PC-9 (cell line): ENCODE data around the gene IQGAP1. TPM values are rescaled to one million over a fixed set of nuclear protein-coding genes. Genes with fewer than 3 reads are reported as not detected.
"Not testable (repeated sequence)": the region's sequence is repeated elsewhere in the genome, so short reads cannot be mapped to it uniquely, and the experiment has no call there.

Experiments used
- BruUV-seq: library from RNA; stranded (reverse); fragments of 400-500 nt; replicated peaks from 2 replicates; lab custom pipeline; 2021; lab: Mats Ljungman, UMichigan
- CTCF ChIA-PET: fragments of 300-600 bp; sonication (Branson Sonifier 250); formaldehyde crosslinking; loops from one replicate; lab custom pipeline; 2022; ENCODE audit warnings: antibody characterized with exemption; lab: Charles Lee
- POLR2A ChIA-PET: fragments of 300-600 bp; sonication (Branson Sonifier 250); formaldehyde crosslinking; loops from one replicate; lab custom pipeline; 2022; ENCODE audit warnings: antibody characterized with exemption; ENCODE audit not compliant: unreplicated experiment; lab: Charles Lee
- DNase-seq, 2 experiments: peaks; one replicate each; pipeline versions ENCODE4 v3.0.0 to v3.0.0-alpha.2; 2015 to 2022; ENCODE audit warnings: mixed read lengths in 1 of 2
- H2AFZ ChIP-seq: fragments of 200-600 bp; sonication (generic); 2 replicates; pipeline ENCODE4 v1.8.1; 2017; ENCODE audit warnings: antibody characterized with exemption
- H3F3A ChIP-seq: fragments of 200-600 bp; sonication (generic); 2 replicates; pipeline ENCODE4 v1.8.1; 2017; ENCODE audit warnings: antibody characterized with exemption, mild to moderate bottlenecking, low read depth; ENCODE audit not compliant: insufficient read depth
- H3K27ac ChIP-seq: fragments of 200-600 bp; sonication (generic); 2 replicates; pipeline ENCODE4 v1.6.1; 2016; ENCODE audit warnings: mixed run types
- H3K27me3 ChIP-seq: fragments of 200-600 bp; sonication (generic); 2 replicates; pipeline ENCODE4 v1.6.1; 2016; ENCODE audit warnings: low read depth, mixed run types; ENCODE audit not compliant: insufficient read depth
- H3K36me3 ChIP-seq: fragments of 200-600 bp; sonication (generic); 2 replicates; pipeline ENCODE4 v1.6.1; 2016; ENCODE audit warnings: low read depth, mixed run types
- H3K4me1 ChIP-seq: fragments of 200-600 bp; sonication (generic); replicated peaks from 2 replicates; pipeline ENCODE4 v1.6.1; 2016; ENCODE audit warnings: mixed run types; ENCODE audit not compliant: insufficient read depth
- H3K4me2 ChIP-seq: fragments of 200-600 bp; sonication (generic); 2 replicates; pipeline ENCODE4 v1.6.1; 2017; ENCODE audit warnings: mixed run types
- H3K4me3 ChIP-seq: fragments of 200-600 bp; sonication (generic); 2 replicates; pipeline ENCODE4 v1.6.1; 2016; ENCODE audit warnings: mixed run types
- H3K79me2 ChIP-seq: fragments of 200-600 bp; sonication (generic); 2 replicates; pipeline ENCODE4 v1.6.1; 2017; ENCODE audit warnings: low read depth, mixed run types
- H3K9me2 ChIP-seq: fragments of 200-600 bp; sonication (generic); 2 replicates; pipeline ENCODE4 v1.8.1; 2017; ENCODE audit warnings: mild to moderate bottlenecking; ENCODE audit not compliant: insufficient read depth
- H3K9me3 ChIP-seq: fragments of 200-600 bp; sonication (generic); 2 replicates; pipeline ENCODE4 v1.8.1; 2016; ENCODE audit warnings: low read depth; ENCODE audit not compliant: insufficient read depth
- H4K20me1 ChIP-seq: fragments of 200-600 bp; sonication (generic); 2 replicates; pipeline ENCODE4 v1.8.1; 2017; ENCODE audit not compliant: insufficient read depth
- EZH2 ChIP-seq: fragments of 200-600 bp; sonication (generic); IDR thresholded peaks from 2 replicates; pipeline ENCODE4 v1.8.0; 2017; ENCODE audit warnings: antibody characterized with exemption, low read depth
- intact Hi-C: fragments of 100-400 bp; cut with micrococcal nuclease; formaldehyde crosslinking; loops from one replicate; pipeline ENCODE4 v1.10.0; 2022; ENCODE audit not compliant: unreplicated experiment
- total RNA-seq: library from RNA; stranded (reverse); gene quantifications from 2 replicates; pipeline ENCODE4 v1.2.3, GENCODE V29; 2021
- TF ChIP-seq, protein P1 (sequence below): fragments of 200-600 bp; sonication (generic); conservative IDR thresholded peaks from 2 replicates; pipeline ENCODE4 v1.6.1; 2017; ENCODE audit warnings: mixed run types, antibody characterized with exemption, mild to moderate bottlenecking, moderate library complexity

The IQGAP1 gene
- total RNA-seq, 1 experiment from 2014 or later: 164 TPM

DNA sequence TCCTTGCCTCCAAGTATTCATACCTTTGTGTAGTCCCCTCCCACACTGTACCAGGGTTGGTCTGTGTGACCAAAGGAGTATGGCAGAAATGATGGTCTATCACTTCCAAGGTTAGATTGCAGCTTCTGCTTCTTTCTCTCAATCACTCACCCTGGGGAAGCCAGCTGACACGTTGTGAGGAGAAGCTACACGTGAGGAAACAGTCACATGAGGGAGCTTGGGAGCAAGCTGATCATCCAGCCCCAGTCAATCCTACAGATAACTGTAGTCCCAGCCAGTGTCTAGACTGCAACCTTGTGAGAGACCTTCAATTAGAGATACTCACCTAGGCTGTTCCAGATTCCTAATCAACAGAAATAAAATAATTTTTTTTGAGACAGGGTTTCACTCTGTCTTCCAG lies 42.2 kb upstream of the IQGAP1 start:
- BruUV-seq: no TSS peak
- no peak overlapping the region for H3K4me3 ChIP-seq
- intact Hi-C loops: no loop called here
- no peaks in the 10 kb centered on the region for H3K36me3 ChIP-seq
- TF ChIP-seq, protein P1, sequence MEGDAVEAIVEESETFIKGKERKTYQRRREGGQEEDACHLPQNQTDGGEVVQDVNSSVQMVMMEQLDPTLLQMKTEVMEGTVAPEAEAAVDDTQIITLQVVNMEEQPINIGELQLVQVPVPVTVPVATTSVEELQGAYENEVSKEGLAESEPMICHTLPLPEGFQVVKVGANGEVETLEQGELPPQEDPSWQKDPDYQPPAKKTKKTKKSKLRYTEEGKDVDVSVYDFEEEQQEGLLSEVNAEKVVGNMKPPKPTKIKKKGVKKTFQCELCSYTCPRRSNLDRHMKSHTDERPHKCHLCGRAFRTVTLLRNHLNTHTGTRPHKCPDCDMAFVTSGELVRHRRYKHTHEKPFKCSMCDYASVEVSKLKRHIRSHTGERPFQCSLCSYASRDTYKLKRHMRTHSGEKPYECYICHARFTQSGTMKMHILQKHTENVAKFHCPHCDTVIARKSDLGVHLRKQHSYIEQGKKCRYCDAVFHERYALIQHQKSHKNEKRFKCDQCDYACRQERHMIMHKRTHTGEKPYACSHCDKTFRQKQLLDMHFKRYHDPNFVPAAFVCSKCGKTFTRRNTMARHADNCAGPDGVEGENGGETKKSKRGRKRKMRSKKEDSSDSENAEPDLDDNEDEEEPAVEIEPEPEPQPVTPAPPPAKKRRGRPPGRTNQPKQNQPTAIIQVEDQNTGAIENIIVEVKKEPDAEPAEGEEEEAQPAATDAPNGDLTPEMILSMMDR: no peak
- TF ChIP-seq EZH2: no peak
- no peak overlapping the region for H3K4me2 ChIP-seq
- H3F3A ChIP-seq: 0 out of 2 replicates have a peak, but pooled peaks cover 4% of the 10 kb centered on the region
- no peaks in the 10 kb centered on the region for H3K9me2 ChIP-seq
- no peak for DNase-seq
- CTCF ChIA-PET: interaction anchor here (0.9 kb wide), 1 partner anchor 26 kb away, joined by 4 read pairs; no protein-coding TSS in a partner anchor
- no peaks in the 10 kb centered on the region for H4K20me1 ChIP-seq
- no peaks in the 10 kb centered on the region for H3K27me3 ChIP-seq
- peaks cover 15% of the 10 kb centered on the region for H3K4me1 ChIP-seq
- no peak overlapping the region for H2AFZ ChIP-seq
- no peaks in the 10 kb centered on the region for H3K79me2 ChIP-seq
- no peak overlapping the region for H3K27ac ChIP-seq
- H3K9me3 ChIP-seq: no peaks in the 10 kb centered on the region
- POLR2A ChIA-PET: no interaction called here

DNA sequence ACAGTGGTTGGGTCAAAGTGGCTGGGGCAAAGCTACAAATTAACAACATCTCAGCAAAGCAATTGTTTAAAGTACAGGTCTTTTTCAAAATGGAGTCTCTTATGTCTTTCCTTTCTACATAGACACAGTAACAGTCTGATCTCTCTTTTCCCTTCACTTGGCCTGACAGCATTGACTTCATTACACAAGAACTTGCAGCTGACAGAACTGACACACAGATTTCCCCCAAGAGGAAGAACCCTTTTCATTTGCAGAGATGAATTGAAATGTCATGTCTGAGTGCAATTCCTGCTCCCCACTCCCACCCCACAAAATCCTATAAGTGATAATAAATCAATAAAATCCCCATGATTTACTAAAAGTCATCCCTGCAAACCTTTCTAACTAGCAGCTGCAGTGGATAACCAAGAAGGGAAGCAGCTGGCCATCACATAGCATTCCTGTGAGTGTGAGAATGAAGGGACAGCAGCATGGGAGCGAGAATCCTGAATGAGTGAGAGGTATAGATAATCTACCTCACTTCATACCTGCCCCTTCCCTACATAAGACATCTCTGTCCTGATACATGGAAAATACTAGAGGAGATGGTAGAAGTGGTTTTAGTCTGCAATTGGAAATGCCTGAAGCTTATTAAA lies 40.5 kb upstream of the IQGAP1 start:
- H3K36me3 ChIP-seq, POLR2A ChIA-PET, H3K9me3 ChIP-seq, H3K4me2 ChIP-seq, intact Hi-C loops, H3K9me2 ChIP-seq, BruUV-seq, H3K27me3 ChIP-seq, H3F3A ChIP-seq, H3K27ac ChIP-seq, H4K20me1 ChIP-seq, H2AFZ ChIP-seq, CTCF ChIA-PET, DNase-seq, H3K79me2 ChIP-seq, H3K4me3 ChIP-seq: not testable (repeated sequence)
- H3K4me1 ChIP-seq: peaks cover 16% of the 10 kb centered on the region

DNA sequence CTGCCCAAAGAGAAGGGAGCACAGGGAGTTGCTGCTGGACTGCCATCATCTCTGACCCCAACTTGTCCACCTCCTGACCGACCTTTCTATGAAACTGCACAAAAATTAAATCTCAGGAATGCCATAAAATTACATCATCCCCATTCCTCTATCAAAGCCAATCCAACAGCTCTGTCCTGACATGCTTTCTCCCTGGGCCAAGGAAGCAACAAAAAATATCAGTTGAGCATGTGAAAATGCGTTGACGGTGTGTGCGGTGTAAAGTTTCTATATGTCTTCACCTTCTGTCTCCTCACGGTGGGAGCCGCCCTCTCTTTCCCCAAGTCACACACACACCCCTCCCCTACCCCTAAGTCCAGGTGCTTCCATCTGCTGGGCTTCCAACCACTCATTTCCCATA lies 39.6 kb upstream of the IQGAP1 start:
- BruUV-seq: no TSS peak
- no peak overlapping the region for H2AFZ ChIP-seq
- peaks cover 14% of the 10 kb centered on the region for H3K4me1 ChIP-seq
- peaks cover 11% of the 10 kb centered on the region; the same call in 1 of the 2 replicates for H3F3A ChIP-seq
- intact Hi-C loops: no loop called here
- no peaks in the 10 kb centered on the region for H4K20me1 ChIP-seq
- ChIA-PET CTCF (no interaction called here), POLR2A (no interaction called here)
- no peak overlapping the region for H3K4me2 ChIP-seq
- H3K27ac ChIP-seq: no peak overlapping the region
- no peak for TF ChIP-seq EZH2
- H3K79me2 ChIP-seq: peaks cover under 1% of the 10 kb centered on the region; the same call in 1 of the 2 replicates
- no peaks in the 10 kb centered on the region for H3K9me2 ChIP-seq
- H3K4me3 ChIP-seq: no peak overlapping the region
- no peaks in the 10 kb centered on the region for H3K36me3 ChIP-seq
- H3K27me3 ChIP-seq: no peaks in the 10 kb centered on the region
- no peak for DNase-seq
- no peaks in the 10 kb centered on the region for H3K9me3 ChIP-seq

DNA sequence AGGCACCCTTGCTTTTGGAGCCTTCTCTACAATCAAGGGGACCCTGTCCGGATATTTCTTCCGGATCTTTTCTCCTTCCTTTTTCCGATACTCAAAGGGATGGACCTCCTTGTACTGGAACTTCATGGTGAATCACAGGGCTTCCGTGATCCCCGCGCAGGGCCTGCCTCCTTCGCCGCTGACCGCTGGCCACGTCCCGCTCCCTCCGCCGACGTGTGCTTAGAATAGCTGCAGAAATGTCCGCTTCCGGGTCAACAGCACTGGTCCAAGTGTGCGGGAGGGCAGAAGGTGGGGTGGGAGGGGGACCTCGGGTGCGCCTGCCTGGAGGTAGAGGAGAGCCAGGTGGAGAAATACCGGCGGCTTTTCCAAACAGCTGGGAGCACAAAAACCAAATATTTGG lies 39.0 kb upstream of the IQGAP1 start:
- Histone ChIP-seq H3K9me3 (no peaks in the 10 kb centered on the region), H3K27ac (no peak overlapping the region), H3K9me2 (no peaks in the 10 kb centered on the region), H3K4me2 (no peak overlapping the region), H3K79me2 (peaks cover 6% of the 10 kb centered on the region; the same call in 1 of the 2 replicates), H3K4me1 (peaks cover 12% of the 10 kb centered on the region), H3K4me3 (no peak overlapping the region), H3F3A (peaks cover 8% of the 10 kb centered on the region; the same call in 1 of the 2 replicates), H4K20me1 (no peaks in the 10 kb centered on the region), H3K36me3 (no peaks in the 10 kb centered on the region), H2AFZ (no peak overlapping the region), H3K27me3 (no peaks in the 10 kb centered on the region)
- intact Hi-C loops: no loop called here
- CTCF ChIA-PET: no interaction called here
- no TSS peak for BruUV-seq
- no peak for DNase-seq
- no peak for TF ChIP-seq EZH2
- TF ChIP-seq, protein P1: no peak
- POLR2A ChIA-PET: no interaction called here
